Measurements from ENCODE around the gene PCNX2. TPM values are rescaled to one million over a fixed set of nuclear protein-coding genes. Genes with fewer than 3 reads are reported as not detected.

PCNX2 gene
- total and polyA plus RNA-seq, 2 experiments from 2014 or later, result 3.9 to 11.0 TPM

DNA sequence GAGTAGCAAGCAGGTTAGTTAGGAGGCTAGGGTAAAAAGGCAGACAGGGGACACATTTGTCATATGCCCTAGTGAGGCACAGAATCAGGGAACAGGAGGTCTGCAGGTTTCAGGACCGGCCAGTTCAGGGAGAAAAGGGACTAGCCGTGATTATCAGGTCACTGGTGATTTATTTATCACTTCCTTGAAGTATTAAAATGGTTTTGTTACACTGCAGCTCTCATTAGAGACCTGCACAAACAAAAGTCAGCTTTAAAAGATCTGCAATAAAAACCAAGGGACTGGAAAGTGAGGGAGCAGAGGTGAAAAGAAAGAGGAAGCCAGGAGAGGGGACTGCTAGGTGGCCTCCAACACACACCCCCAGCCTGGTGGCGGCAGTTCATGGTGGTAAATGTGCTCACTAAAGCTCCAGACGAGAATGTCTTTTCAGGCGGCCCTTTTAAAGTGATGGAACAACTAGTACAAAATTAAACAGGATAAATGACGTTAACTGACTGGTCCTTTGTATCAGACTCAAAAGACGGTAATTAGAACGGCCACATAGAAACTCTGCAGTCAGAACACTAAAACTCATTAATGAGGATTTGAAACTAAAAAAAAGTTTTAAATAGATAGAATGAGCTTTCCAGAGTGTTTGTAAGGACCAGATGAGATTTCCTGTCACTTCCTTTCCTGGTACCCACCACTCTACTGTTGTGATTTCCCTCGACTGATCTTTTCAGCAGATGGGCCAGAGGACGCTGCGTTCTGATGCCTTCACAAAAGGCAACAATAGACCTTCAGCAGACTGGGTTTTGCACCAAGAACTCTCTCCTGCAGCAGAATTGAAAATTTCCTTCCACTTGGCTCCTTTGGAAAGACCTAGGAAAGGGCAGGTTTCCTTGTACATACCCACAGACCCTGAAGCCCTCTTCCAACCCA lies 208.3 kb downstream of the PCNX2 start:
- no peak overlapping the region for H3K4me2 ChIP-seq
- 78% methylated on average over 11 of the region's 11 CpGs for WGBS (ENCODE audit: low lambda C conversion rate, missing lambda C conversion rate)
- no peak overlapping the region for H3K27ac ChIP-seq

DNA sequence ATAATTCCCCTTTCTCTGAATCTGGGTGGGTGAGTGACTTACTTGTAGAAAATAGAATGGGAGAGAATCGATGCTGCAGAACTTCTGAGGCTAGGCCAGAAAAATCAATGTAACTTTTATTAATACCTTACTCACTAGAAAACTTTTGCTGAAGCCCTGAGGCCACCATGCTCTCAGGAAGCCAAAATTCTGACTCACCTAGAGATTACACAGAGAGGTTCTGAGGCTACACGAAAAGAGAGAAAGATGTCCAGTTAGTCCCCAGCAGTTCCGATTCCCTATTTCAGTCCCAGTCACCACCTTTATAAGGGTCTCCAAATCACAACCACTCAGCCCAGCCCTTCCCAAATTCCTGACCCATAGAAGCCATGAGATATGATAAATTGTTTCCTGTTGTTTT lies 210.0 kb downstream of the PCNX2 start:
- Histone ChIP-seq H3K4me3 (no peak overlapping the region), H3K79me2 (no peaks in the 10 kb centered on the region), H2AFZ (no peak overlapping the region), H3K27ac (no peak overlapping the region), H3K36me3 (replicated peaks; ENCODE audit: insufficient read depth, low read depth) (no peaks in the 10 kb centered on the region), H3K27me3 (no peaks in the 10 kb centered on the region), H3K4me2 (no peak overlapping the region), H4K20me1 (ENCODE audit: insufficient read depth, poor library complexity, severe bottlenecking) (no peaks in the 10 kb centered on the region), H3K4me1 (ENCODE audit: insufficient read depth) (peaks cover 5% of the 10 kb centered on the region), H3K9me2 (replicated peaks; ENCODE audit: insufficient read depth) (no peaks in the 10 kb centered on the region), H3K9me3 (ENCODE audit: low read depth) (no peaks in the 10 kb centered on the region)
- no peak for DNase-seq (ENCODE audit: low spot score)
- TF ChIP-seq EZH2phosphoT487 (IDR thresholded peaks at IDR 0.05; ENCODE audit: low read depth, severe bottlenecking, unreplicated experiment) (no peak), EZH2 (IDR thresholded peaks at IDR 0.05; ENCODE audit: borderline replicate concordance) (no peak)
- TF ChIP-seq, protein P1, sequence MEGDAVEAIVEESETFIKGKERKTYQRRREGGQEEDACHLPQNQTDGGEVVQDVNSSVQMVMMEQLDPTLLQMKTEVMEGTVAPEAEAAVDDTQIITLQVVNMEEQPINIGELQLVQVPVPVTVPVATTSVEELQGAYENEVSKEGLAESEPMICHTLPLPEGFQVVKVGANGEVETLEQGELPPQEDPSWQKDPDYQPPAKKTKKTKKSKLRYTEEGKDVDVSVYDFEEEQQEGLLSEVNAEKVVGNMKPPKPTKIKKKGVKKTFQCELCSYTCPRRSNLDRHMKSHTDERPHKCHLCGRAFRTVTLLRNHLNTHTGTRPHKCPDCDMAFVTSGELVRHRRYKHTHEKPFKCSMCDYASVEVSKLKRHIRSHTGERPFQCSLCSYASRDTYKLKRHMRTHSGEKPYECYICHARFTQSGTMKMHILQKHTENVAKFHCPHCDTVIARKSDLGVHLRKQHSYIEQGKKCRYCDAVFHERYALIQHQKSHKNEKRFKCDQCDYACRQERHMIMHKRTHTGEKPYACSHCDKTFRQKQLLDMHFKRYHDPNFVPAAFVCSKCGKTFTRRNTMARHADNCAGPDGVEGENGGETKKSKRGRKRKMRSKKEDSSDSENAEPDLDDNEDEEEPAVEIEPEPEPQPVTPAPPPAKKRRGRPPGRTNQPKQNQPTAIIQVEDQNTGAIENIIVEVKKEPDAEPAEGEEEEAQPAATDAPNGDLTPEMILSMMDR (IDR thresholded peaks at IDR 0.05; ENCODE audit: poor library complexity), result no peak
- WGBS (ENCODE audit: low lambda C conversion rate, missing lambda C conversion rate), result 90% methylated on average over 3 of the region's 3 CpGs

More for the DNA sequence above, 208.3 kb downstream of the PCNX2 start:
- Histone ChIP-seq H4K20me1 (ENCODE audit: insufficient read depth, poor library complexity, severe bottlenecking) (no peaks in the 10 kb centered on the region), H3K4me1 (ENCODE audit: insufficient read depth) (no peaks in the 10 kb centered on the region), H3K27me3 (no peaks in the 10 kb centered on the region), H3K4me3 (no peak overlapping the region), H2AFZ (no peak overlapping the region), H3K79me2 (no peaks in the 10 kb centered on the region), H3K36me3 (replicated peaks; ENCODE audit: insufficient read depth, low read depth) (no peaks in the 10 kb centered on the region), H3K9me2 (replicated peaks; ENCODE audit: insufficient read depth) (no peaks in the 10 kb centered on the region), H3K9me3 (ENCODE audit: low read depth) (no peaks in the 10 kb centered on the region)
- DNase-seq (ENCODE audit: low spot score), result no peak
- TF ChIP-seq EZH2phosphoT487 (IDR thresholded peaks at IDR 0.05; ENCODE audit: low read depth, severe bottlenecking, unreplicated experiment), result no peak
- TF ChIP-seq, protein P1 (IDR thresholded peaks at IDR 0.05; ENCODE audit: poor library complexity), result no peak
- TF ChIP-seq EZH2 (IDR thresholded peaks at IDR 0.05; ENCODE audit: borderline replicate concordance), result no peak

DNA sequence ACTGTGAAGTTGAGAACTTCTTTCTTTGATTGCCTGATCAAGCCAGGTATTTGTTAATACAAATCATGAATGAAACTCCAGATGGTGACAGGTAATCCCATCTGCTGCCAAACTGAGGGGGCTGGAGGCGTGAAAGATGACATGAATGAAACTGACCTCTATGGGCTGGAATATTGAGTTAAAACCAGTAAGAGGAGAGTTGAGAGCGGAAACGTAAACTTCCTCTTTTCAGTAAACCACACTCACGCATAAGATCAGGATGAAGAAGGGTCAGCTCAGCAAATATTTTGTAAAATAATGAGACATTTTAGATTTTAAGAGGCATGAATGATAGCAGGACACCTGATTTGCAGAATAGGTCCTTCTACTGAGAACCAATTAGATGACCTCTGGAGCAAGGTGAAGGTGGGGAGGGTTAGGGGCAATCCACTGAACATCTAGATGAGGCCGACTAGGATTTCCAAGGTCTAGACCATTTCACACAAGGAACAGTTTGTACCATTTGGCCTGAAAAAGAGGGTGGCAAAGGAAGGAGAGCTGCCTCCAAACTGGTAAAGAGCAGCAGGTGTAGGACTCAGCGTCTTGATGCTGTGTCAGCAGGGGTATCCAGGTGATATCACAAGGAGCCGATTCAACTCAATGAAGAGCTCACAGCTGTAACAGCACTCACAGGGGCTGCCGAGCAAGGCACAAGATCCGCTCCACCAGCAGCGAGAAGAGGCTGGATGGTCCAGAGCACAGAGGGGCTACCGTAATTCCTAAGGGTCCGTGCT lies 212.6 kb downstream of the PCNX2 start:
- H3K27me3 ChIP-seq, result no peaks in the 10 kb centered on the region
- no peaks in the 10 kb centered on the region for H3K36me3 ChIP-seq (replicated peaks; ENCODE audit: insufficient read depth, low read depth)
- TF ChIP-seq, protein P1 (IDR thresholded peaks at IDR 0.05; ENCODE audit: poor library complexity), result no peak
- TF ChIP-seq EZH2 (IDR thresholded peaks at IDR 0.05; ENCODE audit: borderline replicate concordance) (no peak), EZH2phosphoT487 (IDR thresholded peaks at IDR 0.05; ENCODE audit: low read depth, severe bottlenecking, unreplicated experiment) (no peak)
- H3K27ac ChIP-seq, result no peak overlapping the region
- no peaks in the 10 kb centered on the region for H3K9me2 ChIP-seq (replicated peaks; ENCODE audit: insufficient read depth)
- H3K9me3 ChIP-seq (ENCODE audit: low read depth), result no peaks in the 10 kb centered on the region
- no peak overlapping the region for H3K4me3 ChIP-seq
- no peak overlapping the region for H3K4me2 ChIP-seq
- no peak overlapping the region for H2AFZ ChIP-seq
- no peaks in the 10 kb centered on the region for H3K79me2 ChIP-seq
- no peak for DNase-seq (ENCODE audit: low spot score)
- H3K4me1 ChIP-seq (ENCODE audit: insufficient read depth), result peaks cover 13% of the 10 kb centered on the region
- WGBS (ENCODE audit: low lambda C conversion rate, missing lambda C conversion rate), result 90% methylated on average over 12 of the region's 12 CpGs
- no peaks in the 10 kb centered on the region for H4K20me1 ChIP-seq (ENCODE audit: insufficient read depth, poor library complexity, severe bottlenecking)

Measured in hepatocyte (in vitro differentiated cells).